Naive thymus-derived CD4-positive, alpha-beta T cell (primary cell): Measurements from ENCODE around the gene WFDC12. TPM values are rescaled to one million over a fixed set of nuclear protein-coding genes. Genes with fewer than 3 reads are reported as not detected.

Source experiments
- ATAC-seq: fragments of 150-1000 bp; cut with Tn5 transposase; 2 replicates; pipeline ENCODE4 v1.10.0; 2021; ENCODE audit warnings: mild to moderate bottlenecking, moderate library complexity
- CTCF ChIA-PET: fragments of 350-600 bp; sonication (Branson Sonifier 250); formaldehyde crosslinking; loops from one replicate; lab custom pipeline; 2021; ENCODE audit warnings: antibody characterized with exemption; lab: Charles Lee
- POLR2A ChIA-PET: fragments of 350-600 bp; sonication (Branson Sonifier 250); formaldehyde crosslinking; loops from one replicate; lab custom pipeline; 2021; ENCODE audit warnings: antibody characterized with exemption, inconsistent platforms; lab: Charles Lee
- DNase-seq, 9 donors: peaks; one replicate each; pipeline versions ENCODE4 v3.0.0 to v3.0.0-alpha.2; 2020 to 2022; ENCODE audit warnings: mixed read lengths in 1 of 9
- H3K27ac ChIP-seq: one replicate; pipeline ENCODE4 v1.7.0; 2013; ENCODE audit warnings: mild to moderate bottlenecking, low read depth, low read length, moderate library complexity
- H3K27me3 ChIP-seq, 2 donors: one replicate each; pipeline ENCODE4 v1.7.0; 2013; ENCODE audit warnings: low read length in 2 of 2, mild to moderate bottlenecking in 2 of 2, moderate library complexity in 2 of 2; ENCODE audit not compliant: control insufficient read depth in 2 of 2, insufficient read depth in 2 of 2
- H3K36me3 ChIP-seq, 3 experiments: 1 replicate in 2 of 3; 2 replicates in 1 of 3; pipeline ENCODE4 v1.7.0; 2013; ENCODE audit warnings: low read length in 3 of 3, mild to moderate bottlenecking in 3 of 3, moderate library complexity in 1 of 3; ENCODE audit not compliant: insufficient read depth in 3 of 3, control insufficient read depth in 2 of 3
- H3K4me1 ChIP-seq, 2 donors: one replicate each; pipeline ENCODE4 v1.7.0; 2013; ENCODE audit warnings: low read length in 2 of 2, mild to moderate bottlenecking in 2 of 2, moderate library complexity in 1 of 2; ENCODE audit not compliant: control insufficient read depth in 2 of 2, insufficient read depth in 2 of 2
- H3K4me3 ChIP-seq: 2 replicates; pipeline ENCODE4 v1.7.0; 2013; ENCODE audit warnings: mild to moderate bottlenecking, low read length
- H3K9me3 ChIP-seq, 3 experiments: 1 replicate in 2 of 3; 2 replicates in 1 of 3; pipeline ENCODE4 v1.7.0; 2013; ENCODE audit warnings: low read length in 3 of 3; ENCODE audit not compliant: control insufficient read depth in 2 of 3
- H3K27ac Mint-ChIP-seq, 9 donors: one replicate each; pipeline ENCODE4 v1.8.0; 2020 to 2022; ENCODE audit warnings: mixed read lengths in 9 of 9, mild to moderate bottlenecking in 8 of 9, moderate library complexity in 5 of 9, inconsistent platforms in 2 of 9
- H3K27me3 Mint-ChIP-seq, 5 donors: one replicate each; pipeline ENCODE4 v1.8.0; 2021 to 2022; ENCODE audit warnings: mixed read lengths in 5 of 5, mild to moderate bottlenecking in 1 of 5
- H3K36me3 Mint-ChIP-seq, 5 donors: one replicate each; pipeline ENCODE4 v1.8.0; 2020 to 2022; ENCODE audit warnings: mixed read lengths in 5 of 5, mild to moderate bottlenecking in 3 of 5, inconsistent platforms in 1 of 5
- H3K4me1 Mint-ChIP-seq, 7 donors: one replicate each; pipeline ENCODE4 v1.8.0; 2020 to 2022; ENCODE audit warnings: mixed read lengths in 7 of 7, mild to moderate bottlenecking in 3 of 7, inconsistent platforms in 1 of 7
- H3K4me3 Mint-ChIP-seq, 10 donors: one replicate each; pipeline ENCODE4 v1.8.0; 2020 to 2022; ENCODE audit warnings: mild to moderate bottlenecking in 10 of 10, mixed read lengths in 10 of 10, moderate library complexity in 6 of 10, inconsistent platforms in 2 of 10
- H3K9me3 Mint-ChIP-seq, 11 donors: one replicate each; pipeline ENCODE4 v1.8.0; 2020 to 2022; ENCODE audit warnings: mixed read lengths in 11 of 11, mild to moderate bottlenecking in 4 of 11, inconsistent platforms in 1 of 11, moderate library complexity in 1 of 11
- intact Hi-C, 2 donors: fragments of 100-400 bp; cut with micrococcal nuclease; formaldehyde crosslinking; loops; one replicate each; pipeline ENCODE4 v1.15.1; 2023
- polyA plus RNA-seq, 2 donors: library from polyadenylated mRNA; unstranded; fragments of 300-500 nt; fragmentation: Illumina TruSeq; gene quantifications; one replicate each; pipeline ENCODE4 v1.2.3, GENCODE V29; 2021
- total RNA-seq, 6 experiments: library from RNA in 5 of 6; stranded (reverse) in 5 of 6; gene quantifications; 1 replicate in 5 of 6; 2 replicates in 1 of 6; pipeline ENCODE4 v1.2.3 and lab custom pipeline; 2021 to 2026

WFDC12 gene
- total and polyA plus RNA-seq, 7 experiments from 2014 or later, result not detected

- Mint-ChIP-seq H3K4me3 (no peak overlapping the region), H3K27me3 (no peaks in the 10 kb centered on the region), H3K4me1 (peaks cover 3 to 19% (median 6%) of the 10 kb centered on the region in 7 donors), H3K9me3 (peaks cover 6 to 30% (median 9%) of the 10 kb centered on the region in 11 donors), H3K27ac (peak overlapping the region in 5 of 9 donors; percentile 16 to 87 (median 49)), H3K36me3 (peaks cover 22 to 76% (median 45%) of the 10 kb centered on the region in 5 donors)
- Histone ChIP-seq H3K9me3 (peaks cover 0 to 17% (median 17%) of the 10 kb centered on the region in 3 experiments), H3K27ac (no peak overlapping the region), H3K36me3 (peaks cover 10 to 44% (median 29%) of the 10 kb centered on the region in 3 experiments), H3K4me1 (no peaks in the 10 kb centered on the region), H3K27me3 (no peaks in the 10 kb centered on the region), H3K4me3 (no peak overlapping the region)
- intact Hi-C loops, result no loop called here
- DNase-seq, result no peak
- ATAC-seq, result no peak
- ChIA-PET CTCF (interaction anchor here (0.6 kb wide), 1 partner anchor 187 kb away, joined by 3 read pairs; no protein-coding TSS in a partner anchor), POLR2A (no interaction called here)
Observed at GRCh38 chr20:45085867-45086266, 38.4 kb downstream of the WFDC12 start.

- peaks cover 3 to 19% (median 6%) of the 10 kb centered on the region in 7 donors for H3K4me1 Mint-ChIP-seq
- no peak overlapping the region for H3K4me3 Mint-ChIP-seq
- Histone ChIP-seq H3K27ac (no peak overlapping the region), H3K36me3 (peaks cover 13 to 44% (median 33%) of the 10 kb centered on the region in 3 experiments), H3K27me3 (no peaks in the 10 kb centered on the region), H3K4me1 (no peaks in the 10 kb centered on the region), H3K9me3 (peaks cover 0 to 17% (median 17%) of the 10 kb centered on the region in 3 experiments), H3K4me3 (no peak overlapping the region)
- H3K9me3 Mint-ChIP-seq, result peaks cover 7 to 36% (median 10%) of the 10 kb centered on the region in 11 donors
- POLR2A ChIA-PET, result no interaction called here
- H3K36me3 Mint-ChIP-seq, result peaks cover 25 to 82% (median 48%) of the 10 kb centered on the region in 5 donors
- intact Hi-C loops, result no loop called here
- no peaks in the 10 kb centered on the region for H3K27me3 Mint-ChIP-seq
- DNase-seq (no peak), ATAC-seq (no peak)
- peak overlapping the region in 6 of 9 donors; percentile 7 to 61 (median 43) for H3K27ac Mint-ChIP-seq
- CTCF ChIA-PET, result no interaction called here
Observed at GRCh38 chr20:45085289-45085688, 39.0 kb downstream of the WFDC12 start.

GRCh38 chr20:45083127-45083526 is 41.1 kb downstream of the WFDC12 start:
- intact Hi-C loops, result no loop called here
- no peaks in the 10 kb centered on the region for H3K27me3 ChIP-seq
- H3K4me3 Mint-ChIP-seq, result peak overlapping the region in 1 of 10 donors; percentile 43
- peaks cover 3 to 23% (median 8%) of the 10 kb centered on the region in 7 donors for H3K4me1 Mint-ChIP-seq
- no peak for DNase-seq
- H3K4me3 ChIP-seq, result no peak overlapping the region
- peaks cover 7 to 42% (median 11%) of the 10 kb centered on the region in 11 donors for H3K9me3 Mint-ChIP-seq
- no peak overlapping the region for H3K27ac ChIP-seq
- no peaks in the 10 kb centered on the region for H3K4me1 ChIP-seq
- ChIA-PET POLR2A (interaction anchor here (0.5 to 1.2 kb wide), 2 partner anchors 105 to 112 kb away, joined by 3 to 4 read pairs; no protein-coding TSS in a partner anchor), CTCF (interaction anchor here (1.0 kb wide), 1 partner anchor 39 kb away, joined by 3 read pairs; no protein-coding TSS in a partner anchor)
- H3K27me3 Mint-ChIP-seq, result no peaks in the 10 kb centered on the region
- peaks cover 0 to 17% (median 17%) of the 10 kb centered on the region in 3 experiments for H3K9me3 ChIP-seq
- H3K27ac Mint-ChIP-seq, result peak overlapping the region in 6 of 9 donors; percentile 24 to 41 (median 36)
- H3K36me3 ChIP-seq, result peaks cover 21 to 65% (median 50%) of the 10 kb centered on the region in 3 experiments
- H3K36me3 Mint-ChIP-seq, result peaks cover 35 to 93% (median 68%) of the 10 kb centered on the region in 5 donors
- no peak for ATAC-seq

- no peaks in the 10 kb centered on the region for H3K4me1 ChIP-seq
- peak overlapping the region in 1 of 10 donors; percentile 43 for H3K4me3 Mint-ChIP-seq
- no peak overlapping the region for H3K27ac ChIP-seq
- H3K36me3 ChIP-seq, result peaks cover 26 to 71% (median 47%) of the 10 kb centered on the region in 3 experiments
- no peaks in the 10 kb centered on the region for H3K27me3 Mint-ChIP-seq
- ATAC-seq (no peak), DNase-seq (no peak)
- CTCF ChIA-PET, result interaction anchor here (0.6 to 1.0 kb wide), 2 partner anchors 10 to 38 kb away, joined by 3 to 5 read pairs; no protein-coding TSS in a partner anchor
- peaks cover 2 to 18% (median 8%) of the 10 kb centered on the region in 7 donors for H3K4me1 Mint-ChIP-seq
- H3K9me3 Mint-ChIP-seq, result peaks cover 7 to 42% (median 11%) of the 10 kb centered on the region in 11 donors
- H3K27ac Mint-ChIP-seq, result peak overlapping the region in 4 of 9 donors; percentile 19 to 41 (median 28)
- peaks cover 0 to 17% (median 17%) of the 10 kb centered on the region in 3 experiments for H3K9me3 ChIP-seq
- H3K4me3 ChIP-seq, result no peak overlapping the region
- intact Hi-C loops, result no loop called here
- H3K36me3 Mint-ChIP-seq, result peaks cover 31 to 90% (median 71%) of the 10 kb centered on the region in 5 donors
- POLR2A ChIA-PET, result interaction anchor here (1.2 kb wide), 1 partner anchor 104 kb away, joined by 3 read pairs; no protein-coding TSS in a partner anchor
- H3K27me3 ChIP-seq, result no peaks in the 10 kb centered on the region
Observed at GRCh38 chr20:45082468-45082867, 41.8 kb downstream of the WFDC12 start.

- no peak for DNase-seq
Observed at GRCh38 chr20:45080867-45081624, 43.2 kb downstream of the WFDC12 start.

GRCh38 chr20:45077559-45077958 is 46.7 kb downstream of the WFDC12 start:
- no peaks in the 10 kb centered on the region for H3K27me3 Mint-ChIP-seq
- Histone ChIP-seq H3K36me3 (peaks cover 50 to 98% (median 56%) of the 10 kb centered on the region in 3 experiments), H3K9me3 (peaks cover 0 to 12% (median 12%) of the 10 kb centered on the region in 3 experiments), H3K4me1 (no peaks in the 10 kb centered on the region), H3K27me3 (no peaks in the 10 kb centered on the region), H3K27ac (no peak overlapping the region), H3K4me3 (no peak overlapping the region)
- DNase-seq (no peak), ATAC-seq (no peak)
- ChIA-PET CTCF (interaction anchor here (0.7 to 1.0 kb wide), 3 partner anchors 34 to 300 kb away, joined by 3 to 4 read pairs (median 3); no protein-coding TSS in a partner anchor), POLR2A (interaction anchor here (1.3 kb wide), 1 partner anchor 99 kb away, joined by 3 read pairs; no protein-coding TSS in a partner anchor)
- intact Hi-C loops, result loop anchor here in 1 of 2 donors (5.0 kb wide), 1 partner anchor 40 kb away; no protein-coding TSS in a partner anchor
- H3K4me1 Mint-ChIP-seq, result peaks cover 0 to 16% (median 6%) of the 10 kb centered on the region in 7 donors
- H3K9me3 Mint-ChIP-seq, result peaks cover 5 to 28% (median 7%) of the 10 kb centered on the region in 11 donors
- peaks cover 39 to 80% (median 75%) of the 10 kb centered on the region in 5 donors for H3K36me3 Mint-ChIP-seq
- H3K4me3 Mint-ChIP-seq, result no peak overlapping the region
- no peak overlapping the region for H3K27ac Mint-ChIP-seq

More at GRCh38 chr20:45080867-45081624, 43.2 kb downstream of the WFDC12 start:
- POLR2A ChIA-PET, result no interaction called here
- no peaks in the 10 kb centered on the region for H3K4me1 ChIP-seq
- H3K27me3 ChIP-seq, result no peaks in the 10 kb centered on the region
- Mint-ChIP-seq H3K4me1 (peaks cover 0 to 14% (median 8%) of the 10 kb centered on the region in 7 donors), H3K9me3 (peaks cover 7 to 42% (median 11%) of the 10 kb centered on the region in 11 donors), H3K27ac (peak overlapping the region in 2 of 9 donors; percentile 19 to 69), H3K4me3 (no peak overlapping the region), H3K27me3 (no peaks in the 10 kb centered on the region), H3K36me3 (peaks cover 40 to 90% (median 79%) of the 10 kb centered on the region in 5 donors)
- CTCF ChIA-PET, result interaction anchor here (0.6 kb wide), 2 partner anchors 12 to 177 kb away, joined by 3 read pairs; no protein-coding TSS in a partner anchor
- peaks cover 36 to 79% (median 48%) of the 10 kb centered on the region in 3 experiments for H3K36me3 ChIP-seq
- peak; percentile 34 for ATAC-seq
- no peak overlapping the region for H3K27ac ChIP-seq
- H3K4me3 ChIP-seq, result no peak overlapping the region
- intact Hi-C loops, result no loop called here
- peaks cover 0 to 17% (median 17%) of the 10 kb centered on the region in 3 experiments for H3K9me3 ChIP-seq
